ENCODE results near the gene FMNL3.

DNA sequence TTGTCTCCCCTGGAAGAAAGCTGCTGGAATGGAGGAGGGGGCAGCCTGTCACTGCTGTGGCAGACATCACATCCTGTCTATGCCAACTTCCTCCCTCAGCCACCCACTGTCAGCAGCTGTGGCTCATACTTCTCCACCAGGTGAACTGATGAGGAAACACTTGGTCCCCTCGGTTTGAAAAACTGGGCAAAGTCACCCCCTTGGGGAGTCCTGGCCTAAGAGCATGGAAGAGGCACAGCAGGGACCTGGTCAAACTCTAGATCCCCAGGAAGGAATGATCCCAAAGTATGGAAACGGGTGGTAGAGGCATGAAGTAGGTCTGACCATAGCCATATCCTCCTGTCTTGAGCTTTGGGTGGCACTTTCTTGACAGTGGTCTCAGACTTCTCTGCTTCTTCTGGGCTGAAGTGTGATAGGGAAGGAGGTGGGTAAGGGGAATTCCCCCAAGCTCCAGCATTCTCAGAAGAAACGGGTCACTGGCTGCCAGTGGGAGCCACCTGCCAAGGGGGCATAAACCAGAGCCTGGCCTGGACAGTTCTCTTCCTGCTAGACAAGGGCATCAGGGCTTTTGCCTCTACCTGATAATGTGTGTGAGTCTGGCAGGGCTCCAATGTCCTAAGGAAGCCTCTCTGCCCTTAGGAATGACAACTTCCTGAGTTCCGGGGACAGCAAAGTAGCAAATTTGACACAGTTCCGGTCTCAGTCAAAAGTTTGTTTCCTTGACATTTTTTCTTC is 36.0 kb downstream of the FMNL3 start:
- TF ChIP-seq POLR2A (IDR thresholded peaks at IDR 0.05) (no peak), CTCF (IDR thresholded peaks at IDR 0.05) (no peak)

Measured in right lobe of liver (tissue), 4 donors.